A172 (cell line): ENCODE results near the gene OTOG. TPM values are rescaled to one million over a fixed set of nuclear protein-coding genes. Genes with fewer than 3 reads are reported as not detected.

Experiments used
- DNase-seq: peaks from one replicate; pipeline ENCODE4 v3.0.0-alpha.2; 2015; ENCODE audit warnings: low spot score
- total RNA-seq: library from RNA; depleted of rRNA; stranded (reverse); fragments of >200 nt; shearing (Covaris generic); gene quantifications from 2 replicates; pipeline ENCODE4 v1.2.3, GENCODE V29; 2014; rRNA removed

OTOG gene
- total RNA-seq, 1 experiment from 2014 or later = not detected

DNA sequence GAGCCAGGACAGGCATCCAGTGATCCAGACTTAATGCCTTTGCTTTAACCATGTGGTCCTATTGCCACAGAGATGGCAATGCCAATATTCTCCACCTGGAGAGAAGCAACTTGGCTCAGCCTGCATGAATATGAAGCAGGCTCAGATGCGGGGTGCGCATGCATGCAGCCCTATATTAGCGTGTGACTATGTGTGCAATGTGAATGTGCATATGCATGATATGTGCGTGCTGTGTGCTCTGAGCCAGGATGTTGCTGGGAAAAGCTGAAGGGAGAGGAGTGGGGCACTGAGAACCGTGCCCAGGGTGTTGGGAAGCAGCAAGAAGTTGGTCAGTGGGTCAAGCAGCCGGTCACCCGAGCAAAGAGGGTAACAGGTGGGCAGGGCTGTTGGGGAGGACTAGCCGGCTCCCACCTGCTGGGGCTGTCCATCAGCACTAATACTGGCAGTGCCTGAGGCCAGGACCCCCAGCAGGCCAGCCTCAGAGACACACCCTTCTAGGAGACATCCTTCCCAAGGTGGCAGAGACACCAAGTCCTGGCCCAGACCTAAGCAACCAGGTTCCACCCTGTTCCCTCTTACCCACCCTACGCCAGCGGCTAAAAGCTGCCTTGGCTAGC is 147.5 kb downstream of the OTOG start:
- no peak for DNase-seq

DNA sequence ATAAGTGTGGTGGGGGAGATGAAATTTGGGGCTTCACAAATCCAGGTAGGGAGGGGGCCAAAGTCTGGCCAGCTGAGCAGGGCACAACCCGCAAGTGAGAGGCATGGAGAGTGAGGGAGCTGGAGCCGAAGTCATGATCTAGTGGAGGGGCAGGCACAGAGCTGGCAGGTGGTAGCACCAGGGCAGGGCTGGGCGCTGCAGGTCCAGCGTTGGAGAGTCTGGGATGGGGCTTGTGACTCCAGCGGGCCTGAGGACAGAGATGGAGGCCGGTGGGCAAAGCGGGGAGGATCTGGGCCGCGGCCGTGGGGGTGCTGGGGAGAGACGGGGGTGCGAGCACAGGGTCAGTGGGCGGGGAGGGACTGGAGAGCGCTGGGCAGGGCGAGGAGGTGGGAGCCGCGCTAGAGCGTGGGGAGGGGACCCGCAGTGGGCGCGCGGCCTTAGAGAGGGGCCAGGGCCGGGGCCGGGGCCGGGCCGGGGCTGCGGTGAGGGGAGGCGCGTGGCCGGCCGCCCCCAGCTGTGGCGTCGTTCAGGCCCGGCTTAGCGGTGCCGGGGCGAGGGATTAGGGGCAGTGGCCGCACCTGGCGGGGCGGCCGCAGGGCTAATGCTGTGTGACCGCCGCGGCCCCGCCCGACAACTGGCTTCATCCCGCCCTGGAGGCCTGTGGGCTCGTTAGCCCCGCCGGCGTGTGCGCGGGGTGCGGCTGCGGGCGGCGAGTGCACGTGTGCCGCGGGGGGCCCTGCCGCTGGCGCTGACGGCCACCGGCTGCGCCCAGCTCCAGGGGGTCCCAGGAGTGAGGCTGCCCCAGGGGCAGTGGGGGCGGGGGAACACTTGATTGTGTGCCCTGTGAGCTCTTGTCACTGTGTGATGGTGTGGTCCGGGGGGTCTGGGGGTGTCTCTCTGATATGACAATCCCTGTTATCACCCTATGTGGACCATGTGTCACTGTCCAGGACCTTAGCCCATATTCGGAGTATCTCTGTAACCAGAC is 148.7 kb downstream of the OTOG start:
- DNase-seq = no peak

DNA sequence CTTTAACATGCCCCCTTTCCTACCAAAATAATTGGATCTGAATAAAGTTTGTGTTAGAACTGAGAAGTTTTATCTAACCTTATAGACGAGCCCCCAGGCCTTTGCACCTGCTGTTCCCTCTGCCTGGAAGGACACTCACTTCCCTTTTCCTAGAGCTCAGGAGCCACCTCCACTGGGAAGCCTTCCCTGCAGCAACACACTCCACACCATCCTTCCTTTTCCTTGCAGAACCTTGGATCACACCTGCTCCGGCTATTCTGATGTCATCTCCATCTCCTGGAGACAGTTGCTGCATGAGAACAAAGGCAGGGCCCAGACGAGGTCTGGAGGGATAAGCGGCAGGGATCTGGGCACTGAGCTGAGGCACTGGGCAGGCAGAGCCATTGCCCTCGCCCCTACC is 149.7 kb downstream of the OTOG start:
- no peak for DNase-seq

Other genes with a start within 250 kb of the OTOG start
- 0.34 and 0.52 TPM in 2 replicates for gene NCR3LG1, start 195.5 kb upstream of the OTOG start, total RNA-seq
- 0.09 and 0.26 TPM in 2 replicates for gene KCNJ11, start 158.6 kb upstream of the OTOG start, total RNA-seq
- not detected in 2 replicates for gene ABCC8, start 70.4 kb upstream of the OTOG start, total RNA-seq
- not detected in 2 replicates for gene USH1C, start 2.8 kb upstream of the OTOG start, total RNA-seq
- not detected in 2 replicates for gene MYOD1, start 172.3 kb downstream of the OTOG start, total RNA-seq
- gene KCNC1, start 187.5 kb downstream of the OTOG start, total RNA-seq = not detected in 2 replicates